Ectodermal cell (in vitro differentiated cells): Measurements from ENCODE around the gene DPM1.

ENCODE experiments used
- H3K27ac ChIP-seq: 2 replicates; pipeline ENCODE4 v1.7.0; 2013; ENCODE audit warnings: mild to moderate bottlenecking, low read depth, low read length; ENCODE audit not compliant: insufficient read depth, poor library complexity, severe bottlenecking
- H3K27me3 ChIP-seq: 2 replicates; pipeline ENCODE4 v1.7.0; 2013; ENCODE audit warnings: mild to moderate bottlenecking, low read length; ENCODE audit not compliant: insufficient read depth, control insufficient read depth, poor library complexity, severe bottlenecking
- H3K36me3 ChIP-seq: one replicate; pipeline ENCODE4 v1.7.0; 2013; ENCODE audit warnings: low read length; ENCODE audit not compliant: control insufficient read depth, insufficient read depth
- H3K4me1 ChIP-seq: one replicate; pipeline ENCODE4 v1.7.0; 2013; ENCODE audit warnings: low read length; ENCODE audit not compliant: control insufficient read depth, insufficient read depth
- H3K4me3 ChIP-seq: 2 replicates; pipeline ENCODE4 v1.7.0; 2013; ENCODE audit warnings: low read depth, low read length, control low read depth; ENCODE audit not compliant: insufficient read depth
- H3K9me3 ChIP-seq: 2 replicates; pipeline ENCODE4 v1.7.0; 2013; ENCODE audit warnings: mild to moderate bottlenecking, low read length, moderate library complexity; ENCODE audit not compliant: control insufficient read depth
- WGBS, 2 experiments: methylation state at CpG; one replicate each; pipeline ENCODE4 v1.1.7; 2013; ENCODE audit warnings: missing lambda C conversion rate in 2 of 2; 5-methylcytosine and 5-hydroxymethylcytosine counted together

The DPM1 gene

GRCh38 chr20:50931306-50932015 is 26.9 kb downstream of the DPM1 start, which contains the start of gene ADNP:
ADNP (minus strand) TSS chr20:50931437; CDS start chr20:50903996, 27,441 bp downstream.
- H3K27me3 ChIP-seq = no peaks in the 10 kb centered on the region
- peaks cover 18% of the 10 kb centered on the region for H3K4me1 ChIP-seq
- H3K36me3 ChIP-seq = peaks cover 24% of the 10 kb centered on the region
- H3K9me3 ChIP-seq = no peaks in the 10 kb centered on the region
- H3K27ac ChIP-seq = peak within 1 kb of the TSS; percentile 98
- 4 to 7% methylated on average over 58 of the region's 58 CpGs for WGBS, 2 experiments
- H3K4me3 ChIP-seq = peak within 1 kb of the TSS; percentile 80

- Histone ChIP-seq H3K27me3 (no peaks in the 10 kb centered on the region), H3K4me3 (peak overlapping the region; percentile 80), H3K4me1 (peaks cover 18% of the 10 kb centered on the region), H3K27ac (peak overlapping the region; percentile 98), H3K9me3 (no peaks in the 10 kb centered on the region), H3K36me3 (peaks cover 21% of the 10 kb centered on the region)
- WGBS, 2 experiments = 0% methylated on average over 38 to 45 of the region's 45 CpGs
Measured at GRCh38 chr20:50930976-50931305, 27.4 kb downstream of the DPM1 start.

GRCh38 chr20:50930139-50930975 is 28.0 kb downstream of the DPM1 start:
- Histone ChIP-seq H3K27ac (peak overlapping the region; percentile 80), H3K9me3 (no peaks in the 10 kb centered on the region), H3K4me3 (peak overlapping the region; percentile 80), H3K27me3 (no peaks in the 10 kb centered on the region), H3K36me3 (peaks cover 15% of the 10 kb centered on the region), H3K4me1 (peaks cover 18% of the 10 kb centered on the region)
- 0 to 1% methylated on average over 77 of the region's 79 CpGs for WGBS, 2 experiments

- Histone ChIP-seq H3K9me3 (no peaks in the 10 kb centered on the region), H3K36me3 (peaks cover 12% of the 10 kb centered on the region), H3K4me1 (peaks cover 18% of the 10 kb centered on the region), H3K27ac (peak overlapping the region; percentile 30), H3K4me3 (peak overlapping the region; percentile 80), H3K27me3 (no peaks in the 10 kb centered on the region)
- 7% methylated on average over 13 of the region's 13 CpGs for WGBS, 2 experiments
Measured at GRCh38 chr20:50929299-50930138, 28.8 kb downstream of the DPM1 start.

GRCh38 chr20:50928469-50928868 is 29.9 kb downstream of the DPM1 start:
- Histone ChIP-seq H3K27me3 (no peaks in the 10 kb centered on the region), H3K36me3 (peaks cover 8% of the 10 kb centered on the region), H3K4me3 (peak overlapping the region; percentile 80), H3K4me1 (peaks cover 18% of the 10 kb centered on the region), H3K9me3 (no peaks in the 10 kb centered on the region), H3K27ac (no peak overlapping the region)
- WGBS, 2 experiments = 74 to 78% methylated on average over 5 of the region's 5 CpGs

- 100% methylated on average over 1 of the region's 1 CpG; no CpG with 5 or more reads in 1 of the 2 experiments for WGBS, 2 experiments
- Histone ChIP-seq H3K27ac (no peak overlapping the region), H3K27me3 (no peaks in the 10 kb centered on the region), H3K9me3 (no peaks in the 10 kb centered on the region), H3K4me3 (no peak overlapping the region), H3K4me1 (peaks cover 18% of the 10 kb centered on the region), H3K36me3 (peaks cover 8% of the 10 kb centered on the region)
Measured at GRCh38 chr20:50926530-50926929, 31.8 kb downstream of the DPM1 start.

GRCh38 chr20:50924261-50924920 is 33.9 kb downstream of the DPM1 start:
- H3K36me3 ChIP-seq = peaks cover 8% of the 10 kb centered on the region
- no peaks in the 10 kb centered on the region for H3K27me3 ChIP-seq
- 56 to 88% methylated on average over 1 to 2 of the region's 2 CpGs for WGBS, 2 experiments
- H3K27ac ChIP-seq = no peak overlapping the region
- no peak overlapping the region for H3K4me3 ChIP-seq
- H3K4me1 ChIP-seq = peaks cover 18% of the 10 kb centered on the region
- H3K9me3 ChIP-seq = no peaks in the 10 kb centered on the region

GRCh38 chr20:50921803-50922501 is 36.4 kb downstream of the DPM1 start:
- Histone ChIP-seq H3K9me3 (no peaks in the 10 kb centered on the region), H3K36me3 (no peaks in the 10 kb centered on the region), H3K27me3 (no peaks in the 10 kb centered on the region), H3K4me3 (no peak overlapping the region), H3K4me1 (peaks cover 8% of the 10 kb centered on the region), H3K27ac (no peak overlapping the region)
- WGBS, 2 experiments = 93 to 97% methylated on average over 6 to 7 of the region's 8 CpGs

GRCh38 chr20:50920997-50921396 is 37.3 kb downstream of the DPM1 start:
- H3K36me3 ChIP-seq = no peaks in the 10 kb centered on the region
- H3K4me1 ChIP-seq = peaks cover 6% of the 10 kb centered on the region
- H3K27ac ChIP-seq = no peak overlapping the region
- H3K4me3 ChIP-seq = no peak overlapping the region
- no peaks in the 10 kb centered on the region for H3K27me3 ChIP-seq
- no peaks in the 10 kb centered on the region for H3K9me3 ChIP-seq
